DMS153 (cell line): ENCODE data around the gene HMG20A.

ENCODE experiments used
- DNase-seq: peaks from one replicate; lab custom pipeline; 2025; lab: John Stamatoyannopoulos, UW

HMG20A gene

GRCh38 chr15:77478051-77478450 is 57.4 kb downstream of the HMG20A start:
- DNase-seq: no peak

- no peak for DNase-seq
These were observed 58.3 kb downstream of the HMG20A start for GRCh38 chr15:77479015-77479414.

- DNase-seq: no peak
These were observed 60.4 kb downstream of the HMG20A start for GRCh38 chr15:77480859-77481633.

- no peak for DNase-seq
These were observed 61.0 kb downstream of the HMG20A start for GRCh38 chr15:77481670-77482069.

- no peak for DNase-seq
These were observed 61.9 kb downstream of the HMG20A start for GRCh38 chr15:77482570-77482969.

- DNase-seq: no peak
These were observed 62.9 kb downstream of the HMG20A start for GRCh38 chr15:77483425-77484140.

GRCh38 chr15:77484994-77485393 is 64.3 kb downstream of the HMG20A start:
- no peak for DNase-seq

- no peak for DNase-seq
These were observed 66.1 kb downstream of the HMG20A start for GRCh38 chr15:77486542-77487468.

GRCh38 chr15:77487469-77487842 is 66.8 kb downstream of the HMG20A start:
- no peak for DNase-seq

GRCh38 chr15:77487888-77488287 is 67.2 kb downstream of the HMG20A start:
- DNase-seq: no peak

- no peak for DNase-seq
These were observed 69.0 kb downstream of the HMG20A start for GRCh38 chr15:77489647-77490046.

GRCh38 chr15:77493324-77493907 is 72.7 kb downstream of the HMG20A start:
- no peak for DNase-seq

GRCh38 chr15:77494073-77494867 is 73.6 kb downstream of the HMG20A start:
- no peak for DNase-seq

GRCh38 chr15:77494964-77495363 is 74.3 kb downstream of the HMG20A start:
- DNase-seq: no peak

GRCh38 chr15:77495838-77496596 is 75.3 kb downstream of the HMG20A start:
- DNase-seq: no peak

- no peak for DNase-seq
These were observed 76.0 kb downstream of the HMG20A start for GRCh38 chr15:77496715-77497109.

GRCh38 chr15:77497110-77497737 is 76.5 kb downstream of the HMG20A start:
- DNase-seq: no peak

- no peak for DNase-seq
These were observed 77.3 kb downstream of the HMG20A start for GRCh38 chr15:77497942-77498361.

GRCh38 chr15:77499087-77499760 is 78.5 kb downstream of the HMG20A start:
- DNase-seq: no peak
